ENCODE results near the gene CNTN2.

Gene CNTN2

GRCh38 chr1:205118752-205119151 is 75.7 kb downstream of the CNTN2 start:
- DNase-seq (ENCODE audit: extremely low read depth in 1 of 2, low read depth in 1 of 2): no peak

GRCh38 chr1:205121660-205122488 is 78.9 kb downstream of the CNTN2 start, which contains the start of gene RBBP5:
Gene RBBP5, minus strand, starts transcription at chr1:205121978. Its CDS starts 105 bp downstream, at chr1:205121873.
- peak; percentile 78 to 92 for DNase-seq (ENCODE audit: extremely low read depth in 1 of 2, low read depth in 1 of 2)

DNA sequence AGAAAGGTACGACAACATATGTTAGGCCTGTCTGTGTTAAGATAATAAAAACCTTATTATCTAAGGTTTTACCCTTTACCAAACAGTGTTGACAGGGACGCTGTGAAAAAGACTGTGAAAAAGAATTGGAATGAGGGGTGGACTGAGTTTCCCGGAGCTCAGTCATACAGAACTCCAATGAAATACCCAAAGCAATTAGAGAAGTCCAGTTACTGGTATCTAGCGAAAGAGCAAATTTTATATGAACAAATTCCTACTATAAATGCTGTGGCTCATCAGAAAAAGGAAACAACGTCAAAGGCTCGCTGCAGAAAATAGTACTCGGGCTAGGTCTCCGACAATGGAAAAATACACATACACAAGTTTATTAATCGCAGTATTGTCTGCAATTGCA is 79.5 kb downstream of the CNTN2 start:
- no peak for DNase-seq (ENCODE audit: extremely low read depth in 1 of 2, low read depth in 1 of 2)

DNA sequence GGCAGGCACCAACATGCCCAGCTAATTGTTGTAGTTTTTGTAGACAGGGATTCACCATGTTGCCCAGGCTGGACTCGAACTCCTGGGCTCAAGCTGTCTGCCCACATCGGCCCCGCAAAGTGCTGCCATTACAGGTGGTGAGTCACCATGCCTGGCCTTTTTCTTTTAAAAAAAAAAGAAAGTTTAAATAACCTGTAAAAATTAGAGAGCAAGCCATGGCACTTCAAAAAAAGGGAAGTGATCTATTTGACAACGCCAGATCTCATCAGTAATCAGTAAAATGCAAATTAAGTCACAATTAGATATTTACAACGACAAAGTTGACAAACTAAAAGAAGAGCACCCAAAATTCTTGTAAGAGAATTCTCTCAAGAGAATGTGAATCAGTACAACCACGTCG is 81.7 kb downstream of the CNTN2 start:
- DNase-seq (ENCODE audit: extremely low read depth in 1 of 2, low read depth in 1 of 2): no peak

GRCh38 chr1:205127646-205128045 is 84.6 kb downstream of the CNTN2 start:
- DNase-seq (ENCODE audit: extremely low read depth in 1 of 2, low read depth in 1 of 2): no peak

All from stimulated activated CD8-positive, alpha-beta memory T cell treated with anti-CD3 and anti-CD28 coated beads, Interleukin-7, amount 100 ng/mL, for 48 hours (primary cell).